ENCODE data around the gene NSDHL. TPM values are rescaled to one million over a fixed set of nuclear protein-coding genes. Genes with fewer than 3 reads are reported as not detected.
"Not testable (repeated sequence)": the region's sequence is repeated elsewhere in the genome, so short reads cannot be mapped to it uniquely, and the experiment has no call there.

The NSDHL gene
- total and polyA plus RNA-seq, 2 experiments from 2014 or later: 14.6 to 69.6 TPM

DNA sequence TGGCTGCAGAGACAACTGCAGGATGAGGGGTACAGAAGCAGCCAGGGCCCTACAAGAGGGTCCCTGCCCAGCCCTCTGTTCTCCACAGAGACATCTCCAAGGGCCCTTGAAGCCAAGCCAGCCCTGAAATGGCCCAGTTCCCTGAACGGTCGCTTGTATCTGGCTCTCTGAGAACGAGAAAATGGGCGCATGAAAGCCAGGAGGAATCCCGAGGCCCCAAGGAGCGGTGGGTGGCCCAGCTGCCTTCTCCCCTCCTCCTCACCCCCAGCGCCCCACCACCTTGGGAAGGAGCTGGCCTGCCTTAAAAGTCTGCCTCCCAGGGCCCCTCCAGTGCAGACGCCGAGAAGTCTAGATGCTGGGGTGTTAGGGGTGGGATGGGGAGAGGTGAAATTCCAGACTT is 72.7 kb downstream of the NSDHL start:
- TF ChIP-seq, protein P1, sequence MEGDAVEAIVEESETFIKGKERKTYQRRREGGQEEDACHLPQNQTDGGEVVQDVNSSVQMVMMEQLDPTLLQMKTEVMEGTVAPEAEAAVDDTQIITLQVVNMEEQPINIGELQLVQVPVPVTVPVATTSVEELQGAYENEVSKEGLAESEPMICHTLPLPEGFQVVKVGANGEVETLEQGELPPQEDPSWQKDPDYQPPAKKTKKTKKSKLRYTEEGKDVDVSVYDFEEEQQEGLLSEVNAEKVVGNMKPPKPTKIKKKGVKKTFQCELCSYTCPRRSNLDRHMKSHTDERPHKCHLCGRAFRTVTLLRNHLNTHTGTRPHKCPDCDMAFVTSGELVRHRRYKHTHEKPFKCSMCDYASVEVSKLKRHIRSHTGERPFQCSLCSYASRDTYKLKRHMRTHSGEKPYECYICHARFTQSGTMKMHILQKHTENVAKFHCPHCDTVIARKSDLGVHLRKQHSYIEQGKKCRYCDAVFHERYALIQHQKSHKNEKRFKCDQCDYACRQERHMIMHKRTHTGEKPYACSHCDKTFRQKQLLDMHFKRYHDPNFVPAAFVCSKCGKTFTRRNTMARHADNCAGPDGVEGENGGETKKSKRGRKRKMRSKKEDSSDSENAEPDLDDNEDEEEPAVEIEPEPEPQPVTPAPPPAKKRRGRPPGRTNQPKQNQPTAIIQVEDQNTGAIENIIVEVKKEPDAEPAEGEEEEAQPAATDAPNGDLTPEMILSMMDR (IDR thresholded peaks at IDR 0.05; ENCODE audit: low read depth, low read length): no peak
- H3K27ac ChIP-seq: no peak overlapping the region
- H3K4me1 ChIP-seq (ENCODE audit: low read depth): peaks cover 8% of the 10 kb centered on the region
- no peaks in the 10 kb centered on the region for H3K36me3 ChIP-seq
- no peaks in the 10 kb centered on the region for H3K27me3 ChIP-seq
- DNase-seq (ENCODE audit: low read depth in 1 of 2, low spot score in 1 of 2): no peak
- no peaks in the 10 kb centered on the region for H3K9me3 ChIP-seq (ENCODE audit: low read depth)
- no peak overlapping the region for H3K4me3 ChIP-seq

DNA sequence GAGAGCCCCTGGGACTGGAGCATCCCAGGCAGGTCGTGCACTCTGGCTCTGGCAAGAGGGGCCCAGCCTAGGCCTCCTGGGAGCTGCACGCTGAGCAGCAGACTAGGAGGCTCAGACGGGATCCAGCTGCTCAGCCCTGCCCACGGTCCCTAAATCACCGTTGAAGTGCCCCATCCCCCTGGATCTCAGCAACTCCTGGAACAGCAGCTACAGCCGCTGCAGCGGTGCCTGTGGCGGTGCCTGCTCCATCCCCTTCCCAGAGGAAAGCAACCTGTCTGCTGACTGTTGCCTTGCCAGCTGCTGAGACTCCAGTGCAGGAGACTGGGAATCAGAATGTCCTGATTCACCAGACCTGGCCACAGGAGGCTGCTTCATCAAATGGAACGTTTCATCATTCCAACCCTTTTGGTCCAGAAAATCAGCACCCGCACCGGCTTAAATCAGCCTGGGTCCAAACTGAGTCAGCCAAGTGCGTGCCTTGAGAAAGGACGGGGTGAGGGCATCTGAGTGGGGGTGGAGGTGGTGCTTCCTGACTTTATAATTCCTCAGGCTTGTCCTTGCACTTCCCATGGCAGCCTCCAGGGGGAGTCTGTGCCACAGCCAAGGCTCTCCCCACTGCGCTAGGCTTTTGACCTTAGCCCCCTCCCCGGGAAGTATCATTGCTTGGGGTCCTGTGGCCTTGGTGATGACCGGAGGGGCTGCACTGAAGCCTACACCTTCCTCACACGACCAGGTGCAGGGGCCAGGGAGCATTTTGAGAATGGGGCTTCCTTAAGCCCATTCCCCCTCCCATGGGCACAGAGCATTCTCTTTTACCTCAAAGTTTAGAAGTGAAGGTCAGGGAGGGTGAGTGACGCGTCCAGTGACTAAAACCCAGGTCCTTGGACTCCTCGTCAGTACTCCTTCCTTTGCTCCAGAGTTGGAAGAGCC is 73.6 kb downstream of the NSDHL start:
- H3K9me3 ChIP-seq (ENCODE audit: low read depth): no peaks in the 10 kb centered on the region
- H3K4me3 ChIP-seq: no peak overlapping the region
- TF ChIP-seq, protein P1 (IDR thresholded peaks at IDR 0.05; ENCODE audit: low read depth, low read length): peak; percentile 80
- no peak overlapping the region for H3K27ac ChIP-seq
- H3K36me3 ChIP-seq: no peaks in the 10 kb centered on the region
- H3K4me1 ChIP-seq (ENCODE audit: low read depth): peaks cover 8% of the 10 kb centered on the region
- DNase-seq (ENCODE audit: low read depth in 1 of 2, low spot score in 1 of 2): peak; percentile 52 to 57
- H3K27me3 ChIP-seq: no peaks in the 10 kb centered on the region

DNA sequence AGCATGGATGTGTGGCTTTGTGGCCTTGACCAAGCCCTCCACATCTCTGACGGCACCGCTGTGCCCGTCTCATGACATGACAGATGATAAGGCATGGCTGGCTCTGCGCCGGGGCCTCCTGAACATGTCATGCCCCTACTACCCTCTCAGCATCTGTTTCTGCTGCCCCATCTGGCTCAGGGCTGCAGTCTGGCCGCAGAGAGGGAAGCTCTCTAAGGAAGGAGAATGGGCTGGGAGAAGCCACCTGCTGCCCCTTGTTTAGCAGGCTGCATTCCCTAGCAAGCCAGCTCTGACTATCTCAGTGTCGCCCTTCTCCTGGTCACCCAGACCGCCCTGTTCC is 74.2 kb downstream of the NSDHL start:
- H3K4me1 ChIP-seq (ENCODE audit: low read depth): peaks cover 8% of the 10 kb centered on the region
- no peaks in the 10 kb centered on the region for H3K27me3 ChIP-seq
- DNase-seq (ENCODE audit: low read depth in 1 of 2, low spot score in 1 of 2): no peak
- H3K9me3 ChIP-seq (ENCODE audit: low read depth): no peaks in the 10 kb centered on the region
- H3K27ac ChIP-seq: no peak overlapping the region
- no peak overlapping the region for H3K4me3 ChIP-seq
- TF ChIP-seq, protein P1 (IDR thresholded peaks at IDR 0.05; ENCODE audit: low read depth, low read length): no peak
- H3K36me3 ChIP-seq: no peaks in the 10 kb centered on the region

DNA sequence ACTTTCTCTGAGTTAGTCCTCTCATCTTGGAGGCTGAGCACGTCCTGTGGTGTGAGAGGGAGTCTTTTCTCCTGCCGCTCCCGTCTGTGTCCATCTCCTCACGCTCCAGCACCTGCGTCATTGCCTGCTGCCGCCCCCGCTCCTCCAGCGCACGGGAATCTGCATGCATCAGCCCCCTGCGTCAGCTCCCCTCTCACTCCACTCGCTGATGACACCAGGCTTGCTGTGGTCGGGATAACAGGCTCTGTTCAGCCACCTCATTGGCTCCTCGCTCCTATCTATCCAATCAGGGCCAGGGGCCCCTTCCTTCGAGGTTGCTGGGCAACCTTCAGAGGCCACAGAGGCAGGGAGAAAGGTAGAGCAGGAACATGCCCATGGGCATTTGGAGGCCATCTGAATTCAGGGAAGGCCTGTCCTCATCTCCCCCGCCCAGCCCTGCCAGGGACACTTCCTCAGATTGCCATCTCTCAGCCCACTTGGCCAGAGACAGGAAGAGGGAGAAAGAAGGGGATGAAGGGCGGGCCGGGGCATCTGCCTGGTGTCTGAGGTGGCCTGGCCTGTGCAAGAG is 76.3 kb downstream of the NSDHL start:
- no peaks in the 10 kb centered on the region for H3K9me3 ChIP-seq (ENCODE audit: low read depth)
- DNase-seq (ENCODE audit: low read depth in 1 of 2, low spot score in 1 of 2): peak; percentile 66 to 67
- H3K27ac ChIP-seq: peak overlapping the region; percentile 43
- no peaks in the 10 kb centered on the region for H3K27me3 ChIP-seq
- peak overlapping the region; percentile 6 for H3K4me3 ChIP-seq
- TF ChIP-seq, protein P1 (IDR thresholded peaks at IDR 0.05; ENCODE audit: low read depth, low read length): no peak
- no peaks in the 10 kb centered on the region for H3K36me3 ChIP-seq
- H3K4me1 ChIP-seq (ENCODE audit: low read depth): peaks cover 8% of the 10 kb centered on the region

DNA sequence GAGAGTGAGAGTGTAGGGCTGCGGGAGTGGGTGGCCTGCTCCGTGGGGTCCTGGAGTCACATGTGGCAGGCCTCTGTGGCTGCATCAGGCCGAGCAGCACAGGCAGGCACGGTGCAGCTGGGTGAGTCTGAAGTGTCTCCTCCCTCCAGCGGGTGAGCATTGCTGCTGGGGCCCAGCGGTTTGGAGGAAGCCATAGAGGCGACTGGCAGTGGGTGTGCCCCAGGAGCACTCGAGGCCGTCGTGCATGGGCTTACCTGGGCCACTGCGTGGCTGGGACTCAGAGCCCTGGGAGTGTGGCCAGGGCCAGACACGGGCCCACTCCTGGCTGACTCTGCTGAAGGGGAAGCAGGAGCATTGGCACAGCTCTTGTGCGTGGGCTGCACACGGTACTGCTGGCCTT is 77.6 kb downstream of the NSDHL start:
- no peaks in the 10 kb centered on the region for H3K36me3 ChIP-seq
- H3K27me3 ChIP-seq: no peaks in the 10 kb centered on the region
- no peak for DNase-seq (ENCODE audit: low read depth in 1 of 2, low spot score in 1 of 2)
- H3K4me3 ChIP-seq: no peak overlapping the region
- TF ChIP-seq, protein P1 (IDR thresholded peaks at IDR 0.05; ENCODE audit: low read depth, low read length): no peak
- H3K9me3 ChIP-seq (ENCODE audit: low read depth): no peaks in the 10 kb centered on the region
- H3K4me1 ChIP-seq (ENCODE audit: low read depth): peaks cover 8% of the 10 kb centered on the region
- H3K27ac ChIP-seq: no peak overlapping the region

DNA sequence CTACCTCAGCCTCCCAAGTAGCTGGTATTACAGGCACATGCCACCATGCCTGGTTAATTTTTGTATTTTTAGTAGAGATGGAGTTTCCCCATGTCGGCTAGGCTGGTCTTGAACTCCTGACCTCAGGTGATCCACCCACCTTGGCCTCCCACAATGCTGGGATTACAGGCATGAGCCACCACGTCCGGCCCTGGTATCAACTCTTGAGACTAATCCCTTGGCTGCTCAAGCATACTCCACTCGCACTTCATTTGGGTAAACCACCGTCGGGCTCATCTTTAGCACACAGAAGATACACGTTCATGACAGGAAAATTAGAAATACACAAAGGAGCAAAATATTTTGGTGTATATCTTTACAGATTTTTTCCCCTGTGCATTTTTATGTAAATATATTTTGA is 79.2 kb downstream of the NSDHL start:
- H3K4me3 ChIP-seq; H3K36me3 ChIP-seq; DNase-seq (ENCODE audit: low read depth in 1 of 2, low spot score in 1 of 2); H3K27me3 ChIP-seq; H3K4me1 ChIP-seq (ENCODE audit: low read depth); H3K27ac ChIP-seq; H3K9me3 ChIP-seq (ENCODE audit: low read depth): not testable (repeated sequence)
